Stimulated activated CD4-positive, alpha-beta T cell treated with anti-CD3 and anti-CD28 coated beads, Interleukin-2, amount 100 ng/mL, for 24 hours (primary cell): ENCODE results near the gene LGR6.
"Not testable (repeated sequence)": the region's sequence is repeated elsewhere in the genome, so short reads cannot be mapped to it uniquely, and the experiment has no call there.

Experiments used
- DNase-seq, 2 donors: peaks; one replicate each; pipeline ENCODE4 v3.0.0-alpha.2; 2020

Gene LGR6

DNA sequence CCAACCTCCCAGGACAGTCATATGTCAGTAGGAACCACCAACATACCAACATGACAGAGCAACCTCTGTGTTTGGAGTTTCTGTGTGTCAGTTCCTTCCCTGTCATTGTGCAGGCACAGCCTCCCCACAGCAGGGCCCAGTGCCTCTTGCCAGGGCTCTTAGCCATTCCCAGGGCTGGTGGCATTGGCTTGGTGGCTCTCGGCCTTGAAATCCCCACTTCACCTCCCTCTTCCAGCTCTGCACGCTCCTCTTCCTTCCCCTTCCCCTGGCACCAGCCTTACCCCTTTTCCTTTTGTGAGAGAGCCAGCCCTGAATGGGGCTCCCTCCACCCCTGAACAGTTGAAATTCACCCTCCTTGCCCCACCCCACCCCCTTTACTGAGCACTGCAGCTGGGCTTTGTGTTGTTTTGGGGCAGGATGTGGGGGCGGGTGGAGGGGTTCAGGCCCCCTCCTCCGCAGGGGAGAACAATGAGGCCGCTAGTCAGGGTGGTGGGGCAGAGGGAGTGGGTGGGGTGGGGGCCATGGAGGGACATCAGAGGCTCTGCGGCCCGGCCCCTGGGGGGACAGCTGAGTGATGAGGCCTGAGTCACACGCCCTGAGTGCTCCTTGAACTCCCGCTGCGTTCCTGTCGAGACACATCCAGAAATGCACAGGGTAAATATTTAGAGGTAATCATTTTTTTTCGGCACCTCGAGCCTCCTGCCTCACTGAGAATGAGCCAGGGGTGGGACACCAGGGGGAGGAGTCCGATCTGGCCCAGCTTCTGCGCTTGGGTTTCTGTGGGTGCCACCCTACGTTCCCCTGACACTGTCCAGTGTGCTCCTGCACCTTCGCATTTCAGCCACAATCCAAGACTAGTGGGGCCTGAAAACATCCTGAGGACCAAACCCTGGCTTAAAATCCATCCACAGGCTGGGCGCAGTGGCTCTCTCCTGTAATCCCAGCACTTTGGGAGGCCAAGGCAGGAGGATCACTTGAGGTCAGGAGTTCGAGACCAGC lies 28.6 kb downstream of the LGR6 start:
- no peak for DNase-seq

DNA sequence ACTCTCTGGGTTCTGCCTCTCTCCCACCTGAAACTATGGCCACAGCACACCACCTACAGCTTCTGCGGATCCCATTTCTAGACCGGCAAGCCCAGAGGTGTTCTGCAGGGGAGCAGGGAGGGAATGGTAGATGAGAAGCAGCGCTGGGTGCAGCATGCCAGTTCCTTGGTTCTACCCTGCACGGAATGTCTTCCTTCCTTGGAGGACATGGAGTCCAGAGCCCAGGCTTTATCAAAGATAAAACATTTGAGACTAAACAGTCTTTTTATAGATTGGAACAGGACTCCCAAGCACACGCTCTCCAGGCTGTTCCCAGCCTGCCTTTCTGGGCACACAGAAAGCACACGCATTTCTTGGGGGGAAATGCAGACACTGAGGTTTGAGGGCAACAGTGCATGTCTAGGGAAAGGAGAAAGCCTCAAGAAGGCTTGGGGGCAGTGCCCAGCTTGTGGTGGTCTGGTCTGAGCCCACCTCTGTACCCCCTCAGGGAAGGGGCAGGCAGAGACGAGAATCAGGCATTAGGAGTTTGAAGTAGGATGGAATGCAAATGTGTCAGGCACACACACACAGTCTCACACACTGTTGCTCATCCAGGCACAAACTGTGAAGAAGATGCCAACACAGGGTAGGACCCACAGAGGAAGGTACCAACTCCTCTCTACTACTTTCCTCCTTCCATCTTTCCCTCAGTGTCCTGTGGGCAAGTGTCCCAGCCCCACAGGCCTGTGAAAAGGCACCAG lies 29.7 kb downstream of the LGR6 start:
- DNase-seq: no peak

DNA sequence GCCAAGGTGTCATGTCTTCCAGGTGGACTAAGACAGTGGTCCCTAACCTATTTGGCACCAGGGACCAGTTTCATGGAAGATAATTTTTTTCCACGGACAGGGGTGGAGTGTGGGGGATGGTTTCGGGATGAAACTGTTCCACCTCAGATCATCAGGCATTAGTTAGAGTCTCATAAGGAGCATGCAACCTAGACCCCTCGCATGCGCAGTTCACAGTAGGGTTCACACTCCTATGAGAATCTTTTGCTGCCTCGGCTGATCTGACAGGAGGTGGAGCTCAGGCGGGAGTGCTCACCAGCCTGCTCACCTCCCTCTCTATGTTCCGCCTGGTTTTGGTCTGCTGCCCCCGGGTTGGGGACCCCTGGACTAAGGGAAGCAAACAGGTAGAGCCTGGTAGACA lies 30.9 kb downstream of the LGR6 start:
- DNase-seq: no peak

DNA sequence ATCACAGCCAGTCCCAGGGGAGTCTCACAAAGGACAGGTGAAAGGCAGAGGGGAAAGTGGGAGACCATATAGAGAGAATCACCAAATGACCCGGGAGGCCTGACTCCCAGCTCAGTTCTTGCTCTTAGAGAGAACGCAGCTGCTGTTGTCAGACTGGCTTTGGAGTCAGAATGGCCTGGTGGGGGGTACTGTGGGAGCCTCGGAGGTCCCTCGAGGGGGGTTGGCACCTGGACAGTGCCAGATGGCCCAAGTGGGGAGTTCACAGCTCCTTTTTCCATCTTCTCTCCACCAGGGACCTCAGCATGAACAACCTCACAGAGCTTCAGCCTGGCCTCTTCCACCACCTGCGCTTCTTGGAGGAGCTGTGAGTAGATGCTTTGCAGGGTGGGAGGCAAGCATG lies 31.5 kb downstream of the LGR6 start:
- DNase-seq: no peak

DNA sequence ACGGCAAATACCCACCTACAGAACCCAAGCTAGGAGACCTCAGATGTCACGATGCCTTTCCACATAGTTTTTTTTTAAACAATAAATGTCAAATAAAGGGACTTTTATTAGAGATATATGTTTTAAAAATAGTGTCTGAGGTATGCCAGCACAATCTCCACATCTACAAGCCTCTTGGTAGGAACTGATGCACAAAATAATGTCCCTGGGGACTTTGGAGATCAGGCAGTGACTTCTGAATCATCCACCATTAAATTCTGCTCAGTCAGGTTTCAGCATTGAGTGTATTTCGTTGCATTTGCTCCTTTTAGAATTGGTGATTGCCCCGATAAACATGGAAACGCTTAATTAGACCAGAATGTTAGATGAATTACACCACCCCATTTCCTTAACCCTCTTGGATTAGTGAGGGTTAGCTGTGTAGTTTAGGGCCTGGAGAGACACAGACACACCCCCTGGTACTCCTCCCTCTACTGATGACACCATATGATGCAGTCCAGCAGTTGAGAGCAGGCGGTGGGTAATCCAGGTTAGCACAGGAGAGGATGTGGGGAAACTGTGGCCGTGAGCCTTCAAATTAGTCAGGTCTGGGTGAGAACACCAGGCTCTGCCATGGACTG lies 33.6 kb downstream of the LGR6 start:
- no peak for DNase-seq

DNA sequence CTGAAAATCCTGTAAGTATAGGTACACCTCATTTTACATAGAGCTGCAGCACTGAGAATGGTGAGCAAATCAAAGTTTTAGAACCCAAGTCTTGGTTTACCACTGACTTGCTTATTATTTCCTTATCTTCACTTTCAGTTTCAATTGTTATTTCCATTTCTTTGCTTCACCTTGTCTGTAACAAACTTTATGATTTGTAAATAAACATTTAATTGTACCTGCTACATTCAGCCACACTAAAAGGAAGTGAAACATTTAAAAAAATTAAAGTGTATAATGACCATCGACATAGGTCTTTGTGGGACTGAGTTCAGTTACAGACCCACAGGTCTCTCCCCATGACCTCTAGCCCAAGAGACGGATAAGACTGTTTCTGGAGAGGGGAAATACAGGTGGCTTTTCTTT lies 34.4 kb downstream of the LGR6 start:
- no peak for DNase-seq

DNA sequence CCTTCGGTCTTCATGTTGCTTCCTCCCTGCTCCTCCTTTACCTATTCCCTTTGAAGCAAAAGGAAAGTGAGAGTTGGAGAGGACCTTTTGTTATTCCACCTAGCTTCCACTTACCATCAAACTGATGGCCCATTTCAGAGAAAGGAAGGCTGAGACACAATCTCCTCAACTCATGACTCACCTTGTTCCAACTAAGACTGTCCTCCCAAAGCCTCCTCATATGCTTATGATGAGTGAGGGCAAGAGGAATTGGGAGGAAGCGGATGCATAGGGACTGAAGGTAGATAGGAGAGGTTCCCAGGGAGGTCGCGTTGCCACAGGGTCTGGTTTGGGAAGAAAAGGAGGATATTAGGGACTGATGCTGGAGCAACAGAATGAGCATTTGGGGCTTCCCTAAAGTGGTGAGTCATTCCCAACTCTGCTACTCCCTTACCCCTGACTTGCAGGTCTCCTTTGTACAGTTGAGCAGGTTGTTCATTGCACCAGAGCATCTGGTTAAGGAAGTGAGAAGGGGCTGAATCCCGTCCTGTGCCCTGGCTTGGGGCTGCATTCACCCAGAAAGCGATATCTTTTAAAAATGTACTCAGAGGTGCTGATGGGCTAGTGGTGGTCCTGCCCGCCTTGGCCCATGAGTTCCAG lies 35.0 kb downstream of the LGR6 start:
- no peak for DNase-seq

DNA sequence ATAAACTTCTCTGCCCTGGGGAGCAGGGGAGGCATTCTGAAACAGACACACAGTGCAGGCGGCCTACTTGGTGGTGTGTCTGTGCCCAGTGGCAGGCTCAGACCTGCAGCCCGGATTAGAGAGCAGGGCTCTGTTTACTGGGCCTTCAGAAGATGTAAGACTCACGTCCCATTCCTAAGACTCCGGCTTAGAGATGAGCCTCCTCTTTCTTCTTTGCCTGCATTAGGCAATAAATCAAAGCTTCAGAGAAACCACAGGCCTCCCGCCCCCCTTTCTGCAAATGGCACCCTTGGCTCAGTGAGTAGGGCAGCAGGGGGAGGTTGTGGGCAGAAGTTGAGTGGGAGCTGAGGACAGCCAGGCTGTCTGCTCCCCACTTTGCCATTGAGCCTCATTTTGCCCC lies 35.8 kb downstream of the LGR6 start:
- DNase-seq: no peak

DNA sequence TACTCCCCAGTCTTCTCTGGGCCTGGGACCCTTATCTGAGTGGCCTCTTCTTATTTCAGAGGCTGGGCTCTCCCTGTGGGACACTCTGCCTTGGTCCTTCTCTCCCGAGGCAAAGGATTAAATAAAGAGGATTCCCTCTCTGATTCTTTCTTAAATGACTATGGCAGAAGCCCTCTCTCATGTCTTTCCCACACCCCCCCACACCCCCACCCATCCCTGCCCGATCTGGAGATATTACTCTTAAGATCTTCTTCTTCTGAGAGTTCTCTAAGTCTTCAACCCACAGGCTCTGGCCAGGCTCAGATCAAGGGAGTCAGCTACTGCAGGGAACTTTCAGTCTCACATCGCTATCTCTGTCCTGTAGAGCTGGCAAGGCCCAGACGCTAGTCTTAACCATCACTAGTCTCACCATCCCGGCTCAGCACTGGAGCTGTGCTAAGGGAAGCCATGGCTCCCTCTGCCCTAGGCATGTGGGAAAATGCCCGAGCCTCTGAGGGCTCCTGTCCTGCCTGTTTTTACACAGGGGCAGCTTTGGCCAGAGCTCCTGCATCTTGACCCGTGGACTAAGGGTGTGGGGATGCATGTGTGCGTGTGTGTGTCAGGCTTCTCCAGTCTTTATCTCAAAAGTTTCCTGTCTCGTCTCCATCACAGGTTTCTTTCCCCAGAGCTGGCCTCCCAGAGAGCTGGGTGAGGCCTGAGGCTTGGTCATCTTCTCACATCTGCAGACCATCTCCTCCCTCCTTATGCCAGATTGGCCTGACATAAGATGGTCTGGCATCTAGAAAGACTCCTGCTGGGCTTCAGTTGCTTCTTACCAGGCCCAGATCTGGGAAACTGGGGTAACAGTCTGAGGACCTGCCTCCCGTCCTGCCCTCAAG lies 36.7 kb downstream of the LGR6 start:
- no peak for DNase-seq

DNA sequence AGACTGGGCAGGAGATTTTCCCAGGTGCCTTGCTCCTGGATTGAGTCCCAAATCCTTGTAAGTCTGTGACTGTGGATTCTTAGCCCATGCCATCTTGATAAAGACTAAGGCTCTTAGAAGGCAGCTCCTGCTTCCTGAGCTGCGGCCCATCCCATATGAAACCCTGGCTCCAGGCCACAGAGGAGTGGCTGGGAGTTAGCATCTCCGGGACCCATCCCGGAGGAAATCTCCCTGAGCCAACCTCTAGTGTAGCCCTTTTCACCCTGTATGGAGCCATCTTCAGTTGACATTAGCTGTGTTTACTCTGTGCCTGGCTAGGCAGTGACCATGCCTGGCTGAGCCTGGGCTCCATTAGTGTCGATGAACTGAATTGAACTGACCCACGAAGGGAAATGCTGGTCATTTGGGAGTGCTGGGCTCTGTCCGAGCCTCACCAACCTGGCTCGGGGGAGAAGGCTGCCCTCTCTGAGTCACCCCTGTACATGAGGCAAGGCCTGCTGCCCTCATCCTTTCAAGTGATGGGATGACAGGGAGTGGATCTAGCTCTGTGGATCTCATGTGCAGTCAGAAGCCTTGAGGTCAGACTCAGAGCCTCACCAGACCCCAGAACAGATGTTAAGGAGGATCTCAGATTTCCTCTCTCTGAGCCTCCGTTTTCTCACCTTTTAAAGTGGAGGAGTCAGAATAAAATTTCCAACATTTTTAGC lies 37.5 kb downstream of the LGR6 start:
- no peak for DNase-seq

DNA sequence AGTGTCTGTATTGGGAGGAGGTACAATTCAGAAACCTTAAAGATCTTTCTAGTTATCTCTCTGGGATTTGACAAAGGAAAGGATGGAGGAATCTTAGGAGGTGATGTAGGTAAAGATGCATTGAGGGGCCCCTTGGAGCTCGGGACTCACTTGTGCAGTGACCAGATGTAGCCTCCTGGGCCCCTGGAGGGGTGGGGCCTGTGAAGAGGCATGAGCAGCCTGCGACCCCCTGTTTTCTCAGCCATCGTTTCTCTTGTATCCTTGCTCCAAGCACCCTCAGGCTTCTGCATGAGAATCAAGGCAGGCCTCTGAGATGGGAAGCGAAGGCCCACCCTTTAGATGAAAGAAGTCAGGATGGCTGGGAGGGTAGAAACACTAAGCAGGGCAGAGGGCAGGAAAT lies 39.6 kb downstream of the LGR6 start:
- DNase-seq: no peak

DNA sequence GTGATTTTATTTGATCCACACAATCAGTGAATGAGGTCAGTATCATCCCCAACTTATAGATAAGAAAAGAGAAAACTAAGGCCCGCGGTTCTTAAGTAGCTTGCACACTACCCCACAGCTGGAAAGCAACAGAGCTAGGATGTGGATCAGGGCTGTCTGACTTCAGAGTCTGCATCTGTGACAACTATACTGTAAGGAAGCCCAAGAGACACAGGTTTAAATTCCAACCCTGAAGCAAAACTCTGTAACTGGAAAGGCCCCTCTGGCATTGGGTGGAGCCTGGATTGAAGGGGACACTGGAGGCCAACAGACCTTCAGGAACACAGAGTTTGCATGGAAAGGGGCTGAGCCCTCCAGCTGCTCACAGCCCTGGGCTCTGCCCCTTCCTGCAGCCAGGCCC lies 40.2 kb downstream of the LGR6 start:
- no peak for DNase-seq

DNA sequence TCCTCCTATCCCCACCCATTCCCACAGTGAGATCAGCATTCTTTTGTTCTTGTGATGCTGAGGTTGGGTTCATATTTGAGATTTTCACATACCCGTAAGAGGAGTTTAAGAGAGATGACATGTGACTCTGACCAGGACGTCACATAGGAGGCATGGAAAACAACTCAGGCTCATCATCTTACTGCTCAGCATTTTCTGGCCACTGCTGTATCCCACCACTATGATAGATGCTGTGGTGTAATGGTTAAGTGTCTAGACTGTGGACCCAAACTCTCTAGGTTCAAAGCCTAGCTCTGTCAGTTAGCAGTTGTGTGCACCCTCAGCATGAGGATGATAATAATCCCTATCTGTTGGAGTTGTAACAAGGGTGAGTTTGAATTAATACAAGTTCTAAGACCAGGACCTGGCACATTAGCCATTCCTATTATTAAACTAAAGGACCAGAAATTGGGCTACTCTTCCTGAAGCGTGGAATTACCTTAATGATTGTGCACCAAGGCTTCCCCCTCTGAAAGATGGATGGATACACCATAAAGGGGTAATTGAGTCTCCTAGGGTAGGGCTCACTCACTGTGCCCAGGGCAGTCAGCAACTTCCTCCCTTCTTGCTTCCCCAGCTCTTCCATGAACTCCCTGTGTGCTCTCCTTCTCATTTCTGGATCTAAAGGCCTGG lies 40.9 kb downstream of the LGR6 start:
- DNase-seq: no peak

DNA sequence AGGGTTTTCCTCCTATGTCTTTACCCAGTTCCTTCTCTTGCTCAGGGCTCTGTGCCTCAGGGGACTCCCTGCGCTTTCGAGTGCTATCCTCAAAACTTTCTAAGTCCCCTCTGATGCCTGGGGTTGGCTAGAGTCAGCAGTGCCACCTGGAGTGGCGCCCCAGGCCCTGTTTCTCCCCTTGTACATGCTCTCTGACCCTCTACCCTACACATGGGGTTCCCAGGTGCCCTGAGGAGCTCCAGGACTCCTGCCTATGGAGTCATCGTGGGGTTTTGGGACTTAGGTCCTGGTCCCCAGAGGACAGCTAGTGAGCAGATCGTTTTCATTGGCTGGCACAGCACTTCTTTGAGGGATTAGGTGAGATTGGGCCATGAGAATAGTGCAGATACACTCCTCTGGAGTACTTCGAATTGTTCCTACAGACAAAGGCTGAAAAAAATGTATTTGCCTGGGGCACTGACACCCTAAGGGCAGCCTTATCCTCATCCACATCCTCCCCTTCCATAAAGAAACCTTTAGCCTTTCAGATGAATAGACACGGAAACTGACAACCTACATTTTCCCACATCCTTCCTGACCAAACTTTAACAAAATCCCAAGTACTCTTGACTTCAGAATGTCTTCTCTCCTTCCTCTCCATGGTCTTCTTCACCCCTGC lies 41.5 kb downstream of the LGR6 start:
- DNase-seq: no peak

DNA sequence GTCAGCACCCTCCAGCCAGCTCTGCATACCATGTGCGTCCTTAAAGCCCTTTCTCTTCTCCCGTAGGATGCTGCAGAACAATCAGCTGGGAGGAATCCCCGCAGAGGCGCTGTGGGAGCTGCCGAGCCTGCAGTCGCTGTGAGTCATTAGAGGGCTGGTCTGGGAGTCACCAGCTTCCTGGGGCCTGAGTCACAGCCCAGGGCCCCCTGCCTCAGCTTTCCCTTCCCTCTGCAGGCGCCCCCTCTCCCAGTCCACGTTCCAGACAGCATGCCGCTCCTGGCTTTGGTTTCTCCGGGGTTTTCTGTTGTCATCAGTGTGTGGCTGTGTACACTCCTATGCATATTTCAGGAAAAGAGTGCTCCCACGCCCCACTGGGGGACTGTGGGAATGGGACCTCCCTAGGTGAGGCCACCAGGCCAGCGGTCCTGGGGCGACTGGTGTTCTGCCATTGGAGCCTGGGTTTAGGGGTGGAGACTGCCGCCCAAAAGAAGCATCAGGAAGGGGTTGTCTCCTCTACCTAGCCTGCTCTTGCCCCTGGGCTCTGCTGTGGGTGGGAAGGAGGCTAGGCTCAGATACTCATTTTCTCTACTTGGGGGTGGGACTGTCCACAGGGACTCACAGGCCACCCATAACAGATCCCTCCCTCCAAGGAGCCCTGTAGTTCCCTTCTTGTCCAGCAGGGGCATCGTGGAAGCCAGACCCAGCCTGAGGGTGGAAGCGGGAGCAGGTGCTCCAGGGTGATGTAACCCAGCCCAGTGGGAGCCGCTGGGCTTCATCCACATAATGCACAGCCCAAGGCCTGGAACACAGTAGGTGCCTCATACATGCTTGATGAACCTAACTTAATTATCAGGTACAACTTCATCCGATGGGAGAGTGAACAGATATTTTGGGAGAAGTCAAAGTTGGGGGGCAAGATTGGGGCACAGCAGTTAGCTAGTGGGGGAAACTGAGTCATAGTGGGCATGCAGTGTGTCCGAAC lies 42.5 kb downstream of the LGR6 start:
- DNase-seq: peak; percentile 75 to 80

DNA sequence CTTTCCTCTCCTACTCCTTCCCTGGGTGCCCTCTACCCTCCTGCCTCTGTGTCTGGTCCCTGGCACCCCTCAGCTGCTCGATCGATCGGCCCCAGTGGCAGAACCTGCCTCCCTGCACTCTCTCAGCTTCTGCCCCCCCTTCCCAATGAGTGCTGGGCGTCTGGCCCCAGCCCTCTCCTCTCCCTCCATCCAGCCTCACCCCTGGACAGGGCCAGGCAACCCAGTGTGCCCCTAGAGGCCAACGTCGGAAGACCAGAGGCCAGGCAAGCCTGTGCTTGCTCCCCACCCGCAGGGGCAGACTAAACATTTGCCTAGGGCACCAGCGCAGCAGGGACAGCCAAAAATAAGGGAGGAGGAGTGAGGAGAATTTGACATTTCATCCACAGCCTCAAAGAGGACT lies 43.5 kb downstream of the LGR6 start:
- peak; percentile 32 to 40 for DNase-seq

DNA sequence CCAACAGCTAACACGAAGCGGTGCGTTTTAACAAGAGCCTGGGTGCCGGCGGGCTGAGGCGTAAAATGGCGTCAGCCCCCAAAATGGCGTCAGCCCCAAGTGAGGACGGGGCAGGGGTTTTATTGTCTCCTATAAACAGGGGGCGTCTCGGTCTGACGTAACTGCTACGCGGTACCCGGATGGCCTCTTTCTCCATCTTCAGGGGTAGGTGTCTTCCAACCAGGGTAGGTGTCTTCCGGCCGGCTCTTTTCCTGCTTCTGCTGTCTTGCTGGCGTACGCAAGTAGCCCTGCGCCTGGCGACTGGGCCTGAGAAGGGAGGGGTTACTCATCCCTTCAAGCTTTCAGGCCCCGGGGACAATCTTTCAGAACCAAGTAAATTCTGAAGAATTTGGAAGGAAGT lies 45.3 kb downstream of the LGR6 start:
- DNase-seq: no peak

DNA sequence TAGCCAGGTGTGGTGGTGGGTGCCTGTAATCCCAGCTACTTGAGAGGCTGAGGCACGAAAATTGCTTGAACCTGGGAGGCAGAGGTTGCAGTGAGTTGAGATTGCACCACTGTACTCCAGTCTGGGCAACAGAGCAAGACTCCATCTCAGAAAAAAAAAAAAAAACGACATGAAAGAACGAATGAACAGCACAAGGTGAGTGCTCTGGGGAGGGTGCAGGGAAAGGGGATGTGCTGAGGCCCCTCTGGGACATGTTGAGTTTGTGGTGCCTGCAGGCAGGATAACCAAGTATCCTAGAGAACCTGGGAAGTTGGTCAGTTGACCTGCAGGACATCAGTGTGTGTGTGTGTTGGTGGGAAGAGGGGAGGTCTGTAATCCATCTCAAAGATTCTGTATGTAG lies 46.6 kb downstream of the LGR6 start:
- DNase-seq: not testable (repeated sequence)

DNA sequence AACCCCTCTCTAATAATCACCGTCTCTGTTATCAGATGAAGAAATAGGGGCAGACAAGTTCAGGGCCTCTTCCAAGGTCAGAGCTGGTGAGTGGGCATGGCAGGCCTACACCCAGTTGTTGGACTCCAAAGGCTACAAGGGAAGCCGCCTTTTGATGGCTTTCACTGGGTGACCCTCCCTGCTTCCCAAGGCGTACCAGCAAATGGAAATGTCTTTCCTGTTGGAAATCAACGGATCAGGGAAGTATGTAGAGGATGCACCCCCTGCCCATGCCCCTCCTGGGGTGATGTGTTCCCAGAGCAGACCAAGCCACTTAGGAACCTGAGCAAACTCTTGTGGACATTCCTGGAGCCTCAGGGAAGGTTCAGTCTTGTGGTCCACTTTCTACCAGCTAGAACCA lies 47.4 kb downstream of the LGR6 start:
- no peak for DNase-seq
